Tibial nerve (tissue), 4 donors: Measurements from ENCODE around the gene TJP1. TPM values are rescaled to one million over a fixed set of nuclear protein-coding genes. Genes with fewer than 3 reads are reported as not detected.

ENCODE experiments used
- DNase-seq, 2 donors: peaks; one replicate each; pipeline ENCODE4 v3.0.0-alpha.2; 2019; ENCODE audit warnings: low spot score in 2 of 2
- H3K27ac ChIP-seq, 4 donors: fragments of 200-600 bp; sonication (generic) in 3 of 4; one replicate each; pipeline ENCODE4 v1.5.1; 2017 to 2019; ENCODE audit warnings: mild to moderate bottlenecking in 1 of 4
- H3K27me3 ChIP-seq, 2 donors: fragments of 200-600 bp; sonication (generic) in 1 of 2; one replicate each; pipeline versions ENCODE4 v1.5.1 to v1.6.0; 2017 to 2019
- H3K36me3 ChIP-seq, 3 donors: fragments of 200-600 bp; sonication (generic); one replicate each; pipeline ENCODE4 v1.5.1; 2018 to 2019
- H3K4me1 ChIP-seq, 4 donors: fragments of 200-600 bp; sonication (generic) in 3 of 4; one replicate each; pipeline ENCODE4 v1.5.1; 2017 to 2019
- H3K4me3 ChIP-seq, 4 donors: fragments of 200-600 bp; sonication (generic) in 3 of 4; one replicate each; pipeline ENCODE4 v1.5.1; 2017 to 2019; ENCODE audit warnings: mild to moderate bottlenecking in 1 of 4, moderate library complexity in 1 of 4
- H3K9me3 ChIP-seq, 4 donors: fragments of 200-600 bp; sonication (generic) in 3 of 4; one replicate each; pipeline ENCODE4 v1.5.1; 2017 to 2019
- CTCF ChIP-seq, 5 experiments: fragments of 200-600 bp in 3 of 5; fragments of 450-650 bp in 2 of 5; sonication (generic) in 3 of 5; IDR thresholded peaks; one replicate each; pipeline ENCODE4 v1.5.1; 2016 to 2019; ENCODE audit warnings: antibody characterized with exemption in 5 of 5, mild to moderate bottlenecking in 3 of 5, moderate library complexity in 2 of 5
- EP300 ChIP-seq, 2 donors: sonication (generic); formaldehyde crosslinking; IDR thresholded peaks; one replicate each; pipeline ENCODE4 v1.6.1; 2017; ENCODE audit warnings: antibody characterized with exemption in 2 of 2, mild to moderate bottlenecking in 1 of 2
- POLR2A ChIP-seq, 2 donors: fragments of 450-650 bp; IDR thresholded peaks; one replicate each; pipeline ENCODE4 v1.6.1; 2017; ENCODE audit warnings: antibody characterized with exemption in 2 of 2, mild to moderate bottlenecking in 2 of 2, moderate library complexity in 2 of 2
- WGBS, 2 donors: methylation state at CpG; one replicate each; pipeline ENCODE4 v1.1.5; 2018; 5-methylcytosine and 5-hydroxymethylcytosine counted together
- small RNA-seq: library from RNA; depleted of rRNA; stranded (forward); fragments of <200 nt; gene quantifications from one replicate; pipeline ENCODE3, GENCODE V24; 2016
- total RNA-seq, 4 donors: library from RNA; depleted of rRNA; stranded (reverse); fragments of >200 nt; gene quantifications; one replicate each; pipeline ENCODE4 v1.1.0, GENCODE V29; 2016

The TJP1 gene
- total RNA-seq, 4 donors from 2014 or later, result 163 to 416 (median 403) TPM

GRCh38 chr15:29656636-29657475 lies 165.4 kb downstream of the TJP1 start:
- Histone ChIP-seq H3K27me3 (no peaks in the 10 kb centered on the region), H3K4me3 (no peak overlapping the region), H3K9me3 (peaks cover 0 to 10% (median 0%) of the 10 kb centered on the region in 4 donors), H3K4me1 (no peaks in the 10 kb centered on the region), H3K27ac (no peak overlapping the region), H3K36me3 (no peaks in the 10 kb centered on the region)
- DNase-seq, result no peak
- no peak for TF ChIP-seq EP300 (IDR thresholded peaks at IDR 0.05)
- TF ChIP-seq POLR2A (IDR thresholded peaks at IDR 0.05), result no peak
- no peak for TF ChIP-seq CTCF (IDR thresholded peaks at IDR 0.05)
- 83 to 88% methylated on average over 33 of the region's 33 CpGs for WGBS, 2 donors

GRCh38 chr15:29652595-29652994 lies 169.7 kb downstream of the TJP1 start:
- Histone ChIP-seq H3K27me3 (no peaks in the 10 kb centered on the region), H3K27ac (no peak overlapping the region), H3K4me3 (no peak overlapping the region), H3K9me3 (peaks cover 0 to 17% (median 0%) of the 10 kb centered on the region in 4 donors), H3K36me3 (no peaks in the 10 kb centered on the region), H3K4me1 (no peaks in the 10 kb centered on the region)
- TF ChIP-seq EP300 (IDR thresholded peaks at IDR 0.05), result no peak
- no peak for TF ChIP-seq CTCF (IDR thresholded peaks at IDR 0.05)
- no peak for TF ChIP-seq POLR2A (IDR thresholded peaks at IDR 0.05)
- no peak for DNase-seq
- 82 to 84% methylated on average over 6 to 7 of the region's 7 CpGs for WGBS, 2 donors

- WGBS, 2 donors, result 90 to 91% methylated on average over 11 of the region's 11 CpGs
- H3K4me1 ChIP-seq, result no peaks in the 10 kb centered on the region
- TF ChIP-seq CTCF (IDR thresholded peaks at IDR 0.05) (no peak), POLR2A (IDR thresholded peaks at IDR 0.05) (no peak), EP300 (IDR thresholded peaks at IDR 0.05) (no peak)
- H3K4me3 ChIP-seq, result no peak overlapping the region
- H3K9me3 ChIP-seq, result peaks cover 0 to 17% (median 0%) of the 10 kb centered on the region in 4 donors
- no peaks in the 10 kb centered on the region for H3K36me3 ChIP-seq
- H3K27ac ChIP-seq, result no peak overlapping the region
- H3K27me3 ChIP-seq, result no peaks in the 10 kb centered on the region
- DNase-seq, result no peak
Measured at GRCh38 chr15:29651476-29652233, 170.6 kb downstream of the TJP1 start.

Small RNA genes within 50 kb of the gene (small RNA-seq; reads per million reads assigned to genes)
- not detected for gene HMGN2P5
